AG10803 (cell line): ENCODE results near the gene SCYL1.
A peak's percentile ranks its signal among the peaks of the same experiment; 100 is the strongest.
"Not testable (repeated sequence)": the region's sequence is repeated elsewhere in the genome, so short reads cannot be mapped to it uniquely, and the experiment has no call there.

ENCODE experiments used
- DNase-seq: peaks from one replicate; pipeline ENCODE4 v3.0.0; 2010; ENCODE audit warnings: low read depth
- H3K4me3 ChIP-seq: 2 replicates; pipeline ENCODE4 v1.5.1; 2011; ENCODE audit warnings: mild to moderate bottlenecking, low read length, control low read depth
- TF ChIP-seq, protein P1 (sequence below): conservative IDR thresholded peaks from 2 replicates; pipeline ENCODE4 v1.5.1; 2011; ENCODE audit warnings: mild to moderate bottlenecking, low read length, control low read depth, inconsistent platforms

SCYL1 gene

DNA sequence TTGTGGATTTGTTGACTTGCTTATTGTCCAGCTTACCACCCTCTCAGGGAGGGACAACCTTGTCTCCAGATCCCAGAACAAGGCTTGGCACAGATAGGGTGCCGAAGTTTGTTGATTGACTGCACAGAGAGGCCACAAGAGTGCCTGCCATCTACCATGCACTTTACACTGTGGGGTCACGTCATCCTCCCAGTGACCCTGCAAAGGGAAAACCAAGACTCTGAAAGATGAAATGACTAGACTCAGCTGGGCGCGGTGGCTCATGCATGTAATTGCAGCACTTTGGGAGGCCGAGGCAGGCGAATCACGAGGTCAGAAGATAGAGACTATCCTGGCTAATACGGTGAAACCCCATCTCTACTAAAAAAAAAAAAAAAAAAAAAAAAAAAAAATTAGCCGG, 37.9 kb downstream of the SCYL1 start:
- no peak for DNase-seq
- TF ChIP-seq, protein P1, sequence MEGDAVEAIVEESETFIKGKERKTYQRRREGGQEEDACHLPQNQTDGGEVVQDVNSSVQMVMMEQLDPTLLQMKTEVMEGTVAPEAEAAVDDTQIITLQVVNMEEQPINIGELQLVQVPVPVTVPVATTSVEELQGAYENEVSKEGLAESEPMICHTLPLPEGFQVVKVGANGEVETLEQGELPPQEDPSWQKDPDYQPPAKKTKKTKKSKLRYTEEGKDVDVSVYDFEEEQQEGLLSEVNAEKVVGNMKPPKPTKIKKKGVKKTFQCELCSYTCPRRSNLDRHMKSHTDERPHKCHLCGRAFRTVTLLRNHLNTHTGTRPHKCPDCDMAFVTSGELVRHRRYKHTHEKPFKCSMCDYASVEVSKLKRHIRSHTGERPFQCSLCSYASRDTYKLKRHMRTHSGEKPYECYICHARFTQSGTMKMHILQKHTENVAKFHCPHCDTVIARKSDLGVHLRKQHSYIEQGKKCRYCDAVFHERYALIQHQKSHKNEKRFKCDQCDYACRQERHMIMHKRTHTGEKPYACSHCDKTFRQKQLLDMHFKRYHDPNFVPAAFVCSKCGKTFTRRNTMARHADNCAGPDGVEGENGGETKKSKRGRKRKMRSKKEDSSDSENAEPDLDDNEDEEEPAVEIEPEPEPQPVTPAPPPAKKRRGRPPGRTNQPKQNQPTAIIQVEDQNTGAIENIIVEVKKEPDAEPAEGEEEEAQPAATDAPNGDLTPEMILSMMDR, result no peak
- H3K4me3 ChIP-seq, result no peak overlapping the region

DNA sequence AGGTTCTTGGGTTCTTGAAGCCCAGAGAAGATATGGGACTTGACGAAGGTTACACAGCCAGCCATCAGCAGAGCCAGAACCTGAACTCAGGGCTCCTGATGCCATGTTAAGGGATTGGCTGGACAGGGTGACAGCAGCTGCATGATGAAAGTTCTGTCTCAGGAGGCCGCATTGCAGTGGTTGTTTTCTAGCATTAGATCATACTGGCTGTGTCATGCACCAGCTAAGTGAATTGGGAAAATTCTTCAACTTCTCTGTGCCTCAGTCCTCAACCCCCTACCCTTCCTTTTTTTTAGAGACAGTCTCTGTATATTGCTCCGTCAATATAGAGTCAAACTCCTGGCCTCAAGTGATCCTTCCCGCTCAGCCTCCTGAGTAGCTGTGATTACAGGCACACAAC, 38.7 kb downstream of the SCYL1 start:
- TF ChIP-seq, protein P1, result no peak
- no peak overlapping the region for H3K4me3 ChIP-seq
- DNase-seq, result no peak

DNA sequence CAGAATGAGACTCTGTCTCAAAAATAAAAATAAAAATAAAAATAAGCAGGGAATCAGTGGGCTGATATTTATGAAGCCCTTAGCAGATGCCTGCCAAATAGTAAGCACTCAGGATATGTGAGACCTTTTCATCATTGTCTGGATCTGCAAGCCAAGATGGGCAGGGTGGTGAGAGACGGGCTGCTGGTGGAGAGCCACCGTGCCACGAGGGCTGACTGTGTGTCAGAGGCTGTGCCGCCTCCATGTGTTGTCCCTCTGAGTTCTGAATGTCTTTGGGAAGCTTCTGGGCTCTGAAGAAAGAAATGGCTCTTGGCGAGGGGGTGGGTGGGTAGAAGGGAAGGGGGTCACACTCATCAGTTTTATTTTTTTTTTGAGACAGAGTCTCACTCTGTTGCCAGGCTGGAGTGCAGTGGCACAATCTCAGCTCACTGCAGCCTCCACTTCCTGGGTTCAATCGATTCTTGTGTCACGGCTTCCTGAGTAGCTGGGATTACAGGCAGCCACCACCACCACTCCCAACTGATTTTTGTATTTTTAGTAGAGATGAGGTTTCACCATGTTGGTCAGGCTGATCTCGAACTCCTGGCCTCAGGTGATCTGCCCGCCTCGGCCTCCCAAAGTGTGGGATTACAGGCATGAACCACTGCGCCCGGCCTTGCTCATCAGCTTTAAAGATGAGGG, 40.1 kb downstream of the SCYL1 start:
- not testable (repeated sequence) for H3K4me3 ChIP-seq, DNase-seq

DNA sequence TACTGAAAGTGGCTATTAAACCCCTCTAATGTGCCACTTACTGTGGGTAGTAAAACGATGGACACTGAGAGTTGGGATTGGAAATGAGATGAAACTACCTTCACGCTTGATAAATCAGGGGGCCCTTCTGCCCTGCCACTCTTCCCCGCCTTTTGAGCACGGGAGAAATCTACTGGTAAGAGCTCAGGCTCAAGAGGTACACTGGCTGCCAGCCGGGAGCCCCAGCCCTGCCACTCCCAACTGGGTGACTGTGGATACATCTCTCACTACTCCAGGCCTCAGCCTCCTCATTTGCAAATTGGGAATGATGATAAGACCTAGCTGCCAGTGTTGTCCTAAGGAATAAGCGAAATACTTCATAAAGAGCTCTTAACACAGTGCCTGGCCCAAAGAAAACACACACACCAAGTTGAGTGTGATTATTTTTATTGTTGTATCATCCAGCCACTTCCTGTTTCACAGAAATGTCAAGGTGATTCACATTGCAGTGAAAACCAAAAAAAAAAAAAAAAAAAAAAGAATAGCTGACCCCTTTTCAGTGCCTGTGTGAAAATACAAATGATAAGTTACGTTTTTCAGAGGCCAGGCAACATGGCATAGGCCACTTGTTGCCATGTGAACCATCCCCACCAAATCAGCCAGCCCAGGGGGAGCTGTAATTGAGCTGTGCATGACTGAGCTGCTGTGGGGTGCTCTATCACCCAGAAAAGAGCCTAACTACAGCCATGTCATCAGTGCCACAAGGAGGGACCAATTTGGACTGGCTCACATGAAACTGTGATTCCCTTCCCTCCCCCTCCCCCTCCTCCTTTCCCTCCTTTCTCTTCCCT, 41.0 kb downstream of the SCYL1 start:
- TF ChIP-seq, protein P1, result no peak
- no peak overlapping the region for H3K4me3 ChIP-seq
- DNase-seq, result no peak

DNA sequence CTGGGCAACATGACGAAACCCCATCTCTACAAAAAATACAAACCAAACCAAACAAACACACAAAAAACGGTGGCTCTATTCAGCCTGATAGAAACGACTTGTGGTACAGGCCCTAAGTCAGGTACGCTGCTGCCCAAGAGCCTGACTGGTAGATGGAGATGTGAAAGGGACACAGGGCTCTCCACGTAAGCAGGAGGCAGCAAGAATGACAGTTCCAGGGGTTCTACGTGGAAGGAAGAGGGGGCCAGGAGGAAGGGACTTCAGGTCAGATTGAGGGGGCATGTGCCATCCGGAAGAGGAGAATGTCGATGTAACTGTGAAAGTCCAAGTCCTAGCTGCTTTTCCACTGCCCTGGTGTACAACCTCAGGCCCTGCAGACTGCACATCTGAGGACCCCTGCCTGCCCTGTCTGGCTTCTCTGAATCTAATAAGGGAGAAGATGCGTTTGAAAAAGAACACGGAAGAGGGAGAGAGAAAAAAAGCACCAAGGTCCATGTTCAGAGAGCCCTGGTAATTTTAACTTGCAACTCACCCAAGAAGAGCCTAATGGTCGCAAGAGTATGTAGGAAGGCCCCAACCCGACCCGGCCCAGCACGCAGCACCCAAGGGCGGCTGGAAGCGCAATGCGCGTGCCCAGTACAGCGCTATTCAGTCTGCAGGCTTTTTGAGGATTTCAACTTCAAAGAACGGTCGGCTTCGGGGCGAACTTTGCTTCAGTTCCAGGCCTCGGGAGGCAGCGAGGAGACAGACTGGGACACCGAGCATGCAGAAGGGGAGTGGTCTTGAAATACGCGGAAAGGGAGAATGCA, 44.5 kb downstream of the SCYL1 start:
- peak; percentile 49 for DNase-seq
- peak overlapping the region; percentile 96 for H3K4me3 ChIP-seq
- TF ChIP-seq, protein P1, result no peak; the same call in 1 of the 2 replicates

DNA sequence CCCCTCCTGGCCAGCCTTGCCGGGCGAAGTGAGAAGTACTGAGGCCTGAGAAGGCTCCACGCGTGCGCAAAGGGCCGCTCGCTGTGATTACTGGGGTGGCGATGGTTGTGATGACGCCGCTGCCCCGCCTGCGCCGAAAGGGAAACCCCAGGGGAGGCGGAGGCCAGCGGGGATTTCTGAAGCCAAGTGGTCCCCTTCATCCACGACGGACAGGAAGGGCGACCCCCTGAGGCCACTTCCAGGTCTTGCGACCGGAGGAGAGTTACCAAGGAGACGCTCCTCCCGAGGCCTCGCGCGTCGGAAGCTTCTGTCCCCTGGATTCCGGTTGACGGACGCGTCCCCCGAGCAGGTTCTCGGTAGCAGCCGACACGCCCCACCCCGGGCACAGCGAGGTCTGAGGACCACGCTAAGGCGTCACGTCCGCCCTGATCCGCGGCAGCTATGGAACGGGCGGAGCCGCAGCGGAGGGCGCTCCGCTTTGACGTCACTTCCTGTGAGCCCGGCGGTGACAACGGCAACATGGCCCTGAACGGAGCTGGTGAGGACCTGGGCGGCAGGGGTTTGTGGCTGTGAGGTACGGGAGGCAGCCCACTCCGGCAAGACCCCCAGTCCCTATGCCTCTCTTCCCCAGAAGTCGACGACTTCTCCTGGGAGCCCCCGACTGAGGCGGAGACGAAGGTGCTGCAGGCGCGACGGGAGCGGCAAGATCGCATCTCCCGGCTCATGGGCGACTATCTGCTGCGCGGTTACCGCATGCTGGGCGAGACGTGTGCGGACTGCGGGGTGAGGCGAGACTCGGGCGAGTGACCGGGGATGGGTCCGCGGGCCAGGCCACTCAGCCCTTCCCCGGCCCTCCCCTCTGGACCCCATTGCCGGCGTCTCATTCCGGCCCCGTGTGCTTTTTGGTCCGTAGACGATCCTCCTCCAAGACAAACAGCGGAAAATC, 45.4 kb downstream of the SCYL1 start, which contains the start of gene ZNRD2:
Gene ZNRD2, plus strand, starts transcription at position 505 of the 946 bp plus-strand sequence. Its CDS starts 15 bp downstream, at position 520.
- H3K4me3 ChIP-seq, result peak within 1 kb of the TSS; percentile 96
- DNase-seq, result peak; percentile 98
- TF ChIP-seq, protein P1, result peak; percentile 53
